IMR-90 (cell line): Measurements from ENCODE around the gene SNTG2. TPM values are rescaled to one million over a fixed set of nuclear protein-coding genes. Genes with fewer than 3 reads are reported as not detected.

Experiments
- ATAC-seq: fragments of 200-7000 bp; cut with Tn5 transposase; 2 replicates; pipeline ENCODE4 v1.9.1; 2020; ENCODE audit warnings: low read depth, mild to moderate bottlenecking, moderate library complexity
- BruUV-seq: library from RNA; stranded (reverse); fragments of 400-500 nt; replicated peaks from 2 replicates; lab custom pipeline; 2021; lab: Mats Ljungman, UMichigan
- CTCF ChIA-PET: fragments of 300-600 bp; formaldehyde crosslinking; extraction: SDS; loops from one replicate; lab custom pipeline; 2021; ENCODE audit warnings: antibody characterized with exemption; lab: Yijun Ruan, JAX
- POLR2A ChIA-PET: fragments of 300-600 bp; sonication (Branson Sonifier 250); formaldehyde crosslinking; loops from one replicate; lab custom pipeline; 2022; ENCODE audit warnings: antibody characterized with exemption; ENCODE audit not compliant: unreplicated experiment; lab: Charles Lee
- DNase-seq: peaks from one replicate; pipeline ENCODE4 v3.0.0; 2013
- H2AFZ ChIP-seq: replicated peaks from 2 replicates; pipeline ENCODE3; 2013; ENCODE audit warnings: low read length, mild to moderate bottlenecking; ENCODE audit not compliant: poor library complexity
- H2AK5ac ChIP-seq: 2 replicates; pipeline ENCODE4 v1.6.1; 2013; ENCODE audit warnings: low read depth, low read length, inconsistent platforms
- H2AK9ac ChIP-seq: replicated peaks from 2 replicates; pipeline ENCODE3; 2013; ENCODE audit warnings: mild to moderate bottlenecking, low read depth, low read length, moderate library complexity; ENCODE audit not compliant: poor library complexity
- H2BK120ac ChIP-seq: 2 replicates; pipeline ENCODE4 v1.6.1; 2013; ENCODE audit warnings: low read depth, low read length, inconsistent platforms
- H2BK15ac ChIP-seq: 3 replicates; pipeline ENCODE4 v1.6.1; 2013; ENCODE audit warnings: low read depth, low read length, inconsistent platforms
- H2BK20ac ChIP-seq: 2 replicates; pipeline ENCODE4 v1.6.1; 2013; ENCODE audit warnings: low read depth, mild to moderate bottlenecking, inconsistent platforms, low read length, moderate library complexity
- H2BK5ac ChIP-seq: 2 replicates; pipeline ENCODE4 v1.6.1; 2013; ENCODE audit warnings: mild to moderate bottlenecking, low read depth, low read length, inconsistent platforms; ENCODE audit not compliant: poor library complexity, severe bottlenecking
- H3K14ac ChIP-seq: replicated peaks from 2 replicates; pipeline ENCODE4 v1.6.1; 2013; ENCODE audit warnings: low read depth, low read length, inconsistent platforms
- H3K18ac ChIP-seq: 2 replicates; pipeline ENCODE4 v1.6.1; 2013; ENCODE audit warnings: low read depth, low read length, control low read depth
- H3K23ac ChIP-seq: 2 replicates; pipeline ENCODE4 v1.6.1; 2013; ENCODE audit warnings: low read depth, low read length, inconsistent platforms
- H3K27ac ChIP-seq: 2 replicates; pipeline ENCODE4 v1.5.1; 2013; ENCODE audit warnings: mild to moderate bottlenecking, control low read depth, low read length; ENCODE audit not compliant: insufficient read depth
- H3K27me3 ChIP-seq: 2 replicates; pipeline ENCODE4 v1.6.1; 2013; ENCODE audit warnings: low read length; ENCODE audit not compliant: control insufficient read depth, insufficient read depth
- H3K36me3 ChIP-seq: 2 replicates; pipeline ENCODE4 v1.6.1; 2013; ENCODE audit warnings: low read length, mixed read lengths; ENCODE audit not compliant: control insufficient read depth, insufficient read depth
- H3K4ac ChIP-seq: 2 replicates; pipeline ENCODE4 v1.6.1; 2013; ENCODE audit warnings: low read depth, low read length, inconsistent platforms
- H3K4me1 ChIP-seq: 2 replicates; pipeline ENCODE4 v1.6.1; 2013; ENCODE audit warnings: low read length, mixed read lengths; ENCODE audit not compliant: control insufficient read depth, insufficient read depth
- H3K4me2 ChIP-seq: 2 replicates; pipeline ENCODE4 v1.6.1; 2013; ENCODE audit warnings: low read depth, mild to moderate bottlenecking, control low read depth, low read length, moderate library complexity
- H3K4me3 ChIP-seq: 2 replicates; pipeline ENCODE4 v1.5.1; 2013; ENCODE audit warnings: low read depth, mild to moderate bottlenecking, control low read depth, low read length, moderate library complexity; ENCODE audit not compliant: insufficient read depth
- H3K56ac ChIP-seq: 2 replicates; pipeline ENCODE4 v1.6.1; 2013; ENCODE audit warnings: low read length, inconsistent platforms; ENCODE audit not compliant: insufficient read depth; ENCODE audit errors: extremely low read depth
- H3K79me1 ChIP-seq, 2 experiments: 2 replicates each; pipeline ENCODE4 v1.6.1; 2013; ENCODE audit warnings: low read length in 2 of 2, inconsistent platforms in 1 of 2, low read depth in 1 of 2
- H3K9ac ChIP-seq: 2 replicates; pipeline ENCODE4 v1.6.1; 2013; ENCODE audit warnings: low read depth, low read length, control low read depth
- H3K9me1 ChIP-seq: 2 replicates; pipeline ENCODE4 v1.6.1; 2013; ENCODE audit warnings: low read length, inconsistent platforms; ENCODE audit not compliant: insufficient read depth
- H3K9me3 ChIP-seq: 2 replicates; pipeline ENCODE4 v1.6.1; 2013; ENCODE audit warnings: low read length; ENCODE audit not compliant: control insufficient read depth, insufficient read depth
- H4K20me1 ChIP-seq: 2 replicates; pipeline ENCODE4 v1.6.1; 2013; ENCODE audit warnings: low read length, inconsistent platforms; ENCODE audit not compliant: insufficient read depth
- H4K5ac ChIP-seq: 2 replicates; pipeline ENCODE4 v1.6.1; 2013; ENCODE audit warnings: mild to moderate bottlenecking, low read depth, low read length, control low read depth
- H4K8ac ChIP-seq, 2 experiments: 2 replicates each; pipeline ENCODE4 v1.6.1; 2013; ENCODE audit warnings: low read depth in 2 of 2, low read length in 2 of 2, control low read depth in 1 of 2, inconsistent platforms in 1 of 2
- H4K91ac ChIP-seq: 2 replicates; pipeline ENCODE4 v1.6.1; 2013; ENCODE audit warnings: low read depth, low read length, inconsistent platforms; ENCODE audit not compliant: insufficient read depth
- BHLHE40 ChIP-seq: fragments of 150-350 bp; IDR thresholded peaks from 2 replicates; pipeline ENCODE4 v1.6.1; 2016; ENCODE audit warnings: mild to moderate bottlenecking, low read depth, low read length
- CEBPB ChIP-seq: IDR thresholded peaks from 2 replicates; pipeline ENCODE4 v1.6.1; 2012; ENCODE audit warnings: low read depth, low read length, improper control_type of control experiment
- CTCF ChIP-seq: conservative IDR thresholded peaks from 2 replicates; pipeline ENCODE4 v1.5.1; 2012; ENCODE audit warnings: mild to moderate bottlenecking, low read depth, low read length, improper control_type of control experiment
- FOS ChIP-seq: fragments of 150-350 bp; IDR thresholded peaks from 2 replicates; pipeline ENCODE4 v1.6.1; 2016; ENCODE audit warnings: low read depth, low read length
- MAFK ChIP-seq: IDR thresholded peaks from 2 replicates; pipeline ENCODE4 v1.6.1; 2012; ENCODE audit warnings: low read depth, low read length, improper control_type of control experiment
- MXI1 ChIP-seq: IDR thresholded peaks from 2 replicates; pipeline ENCODE4 v1.6.1; 2012; ENCODE audit warnings: low read depth, mild to moderate bottlenecking, low read length, moderate library complexity, borderline replicate concordance
- NFE2L2 ChIP-seq: fragments of 150-350 bp; IDR thresholded peaks from 2 replicates; pipeline ENCODE4 v1.6.1; 2016; ENCODE audit warnings: low read depth, mild to moderate bottlenecking, low read length
- RAD21 ChIP-seq: IDR thresholded peaks from 2 replicates; pipeline ENCODE4 v1.6.1; 2012; ENCODE audit warnings: low read length, improper control_type of control experiment
- RCOR1 ChIP-seq: IDR thresholded peaks from 2 replicates; pipeline ENCODE4 v1.6.1; 2012; ENCODE audit warnings: mild to moderate bottlenecking, low read length, improper control_type of control experiment; ENCODE audit not compliant: insufficient replicate concordance
- RFX5 ChIP-seq: IDR thresholded peaks from 2 replicates; pipeline ENCODE4 v1.8.0; 2012; ENCODE audit warnings: low read depth, mild to moderate bottlenecking, low read length, moderate library complexity
- USF2 ChIP-seq: fragments of 150-350 bp; IDR thresholded peaks from 2 replicates; pipeline ENCODE4 v1.6.1; 2017; ENCODE audit warnings: mild to moderate bottlenecking, antibody characterized with exemption, low read length, low read depth
- WGBS, 2 experiments: methylation state at CpG; one replicate each; pipeline versions ENCODE4 v1.1.5 to v1.1.7; 2013; ENCODE audit warnings: missing lambda C conversion rate in 2 of 2; ENCODE audit not compliant: insufficient read length in 1 of 2; ENCODE audit errors: extremely low coverage in 2 of 2; 5-methylcytosine and 5-hydroxymethylcytosine counted together
- dilution Hi-C: fragments of 300-500 bp; cut with HindIII; formaldehyde crosslinking; loops from one replicate; pipeline ENCODE4 v1.14.3; 2018; ENCODE audit warnings: low sequenced_read_pairs; ENCODE audit not compliant: unreplicated experiment
- in situ Hi-C: fragments of 300-500 bp; cut with MboI; formaldehyde crosslinking; loops from 3 replicates; pipeline ENCODE4 v1.14.3; 2019; ENCODE audit warnings: low sequenced_read_pairs, inconsistent platforms, mixed read lengths
- intact Hi-C: fragments of 100-400 bp; cut with micrococcal nuclease; formaldehyde crosslinking; loops from 2 replicates; pipeline ENCODE4 v1.10.0; 2022
- polyA plus RNA-seq, 3 experiments: library from polyadenylated mRNA; depleted of rRNA; stranded (reverse); fragments of >200 nt; gene quantifications; 2 replicates each; pipeline ENCODE4 v1.2.3, GENCODE V29; 2012; ENCODE audit warnings: low replicate concordance in 1 of 3
- total RNA-seq: library from RNA; depleted of rRNA; stranded (reverse); fragments of >200 nt; gene quantifications from 2 replicates; pipeline ENCODE4 v1.2.3, GENCODE V29; 2012

SNTG2 gene
- total and polyA plus RNA-seq, 2 of the 4 experiments (the other 2 are of a cell fraction), result under 0.01 to 0.17 TPM

GRCh38 chr2:1137264-1137663 lies 186.6 kb downstream of the SNTG2 start:
- H2AK9ac ChIP-seq, result no peak overlapping the region
- no peak overlapping the region for H2BK5ac ChIP-seq
- no peaks in the 10 kb centered on the region for H4K20me1 ChIP-seq
- no peaks in the 10 kb centered on the region for H3K9me1 ChIP-seq
- dilution Hi-C loops (no loop called here), in situ Hi-C loops (no loop called here), intact Hi-C loops (no loop called here)
- no peak overlapping the region for H2AFZ ChIP-seq
- H3K27me3 ChIP-seq, result no peaks in the 10 kb centered on the region
- POLR2A ChIA-PET, result no interaction called here
- no peaks in the 10 kb centered on the region for H3K4me1 ChIP-seq
- H3K4me2 ChIP-seq, result no peak overlapping the region
- no peak overlapping the region for H3K27ac ChIP-seq
- H3K9me3 ChIP-seq, result peaks cover 1% of the 10 kb centered on the region; the same call in 1 of the 2 replicates
- H3K9ac ChIP-seq, result no peak overlapping the region
- no peak overlapping the region for H3K14ac ChIP-seq
- no peak overlapping the region for H3K56ac ChIP-seq
- no peak overlapping the region for H3K4ac ChIP-seq
- H4K5ac ChIP-seq, result no peak overlapping the region
- no peak overlapping the region for H3K18ac ChIP-seq
- no peak overlapping the region for H2AK5ac ChIP-seq
- CTCF ChIA-PET, result no interaction called here
- no peak overlapping the region for H2BK20ac ChIP-seq
- no peak for TF ChIP-seq CTCF
- no peak for TF ChIP-seq USF2
- no peak for TF ChIP-seq NFE2L2
- TF ChIP-seq MAFK, result no peak
- no peak for TF ChIP-seq FOS
- no peak for TF ChIP-seq CEBPB
- TF ChIP-seq RCOR1, result no peak
- TF ChIP-seq RFX5, result no peak
- no peak for TF ChIP-seq RAD21
- no peak for TF ChIP-seq BHLHE40
- TF ChIP-seq MXI1, result no peak
- no peak overlapping the region for H2BK120ac ChIP-seq
- H3K4me3 ChIP-seq, result no peak overlapping the region
- H4K91ac ChIP-seq, result no peak overlapping the region
- H4K8ac ChIP-seq, result no peak overlapping the region
- H3K36me3 ChIP-seq, result no peaks in the 10 kb centered on the region
- DNase-seq (no peak), ATAC-seq (no peak)
- no peak overlapping the region for H2BK15ac ChIP-seq
- H3K23ac ChIP-seq, result no peak overlapping the region
- WGBS, 2 experiments, result 42% methylated on average over 4 of the region's 7 CpGs; no CpG with 5 or more reads in 1 of the 2 experiments
- no TSS peak for BruUV-seq
- no peaks in the 10 kb centered on the region for H3K79me1 ChIP-seq
